HG02943 (cell line): ENCODE results near the gene PMPCA.
A peak's percentile ranks its signal among the peaks of the same experiment; 100 is the strongest.

Source experiments
- ATAC-seq: cut with Tn5 transposase; IDR thresholded peaks from one replicate; pipeline ENCODE4 v1.9.1; 2021; ENCODE audit warnings: mild to moderate bottlenecking, low read depth, moderate library complexity; ENCODE audit not compliant: unreplicated experiment

PMPCA gene

DNA sequence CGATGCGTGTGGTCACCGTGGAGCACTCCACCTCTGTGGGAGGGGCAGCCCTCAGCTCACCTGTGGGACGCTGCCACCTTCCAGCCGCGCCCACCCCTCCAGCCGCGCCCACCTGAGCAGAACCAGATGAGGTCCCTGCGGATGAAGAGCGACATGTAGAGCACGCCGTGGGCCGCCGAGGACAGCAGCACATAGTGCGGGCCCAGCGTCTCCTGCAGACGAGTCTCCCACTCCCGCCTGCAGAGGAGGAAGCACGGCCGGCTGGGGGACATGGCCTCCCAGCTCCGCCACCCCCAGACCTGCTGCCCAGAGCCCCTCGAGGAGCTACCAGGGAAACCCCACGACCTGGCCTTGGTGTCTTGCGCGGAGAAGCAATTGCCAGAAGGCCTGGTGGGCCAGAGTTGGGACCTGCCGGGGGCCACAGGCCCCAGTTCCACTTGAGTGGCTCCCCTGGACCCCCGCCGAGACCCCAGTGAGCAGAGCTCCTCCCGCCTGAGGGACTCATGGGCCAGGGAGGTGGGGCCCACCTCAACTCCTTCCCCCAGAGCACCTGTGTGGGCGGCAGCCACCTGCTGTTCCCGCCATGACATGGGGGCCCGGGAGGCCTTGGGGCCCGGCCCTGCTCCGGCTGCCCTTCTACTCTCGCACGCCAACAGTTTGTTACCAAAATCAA lies 22.7 kb downstream of the PMPCA start:
- ATAC-seq = no peak

DNA sequence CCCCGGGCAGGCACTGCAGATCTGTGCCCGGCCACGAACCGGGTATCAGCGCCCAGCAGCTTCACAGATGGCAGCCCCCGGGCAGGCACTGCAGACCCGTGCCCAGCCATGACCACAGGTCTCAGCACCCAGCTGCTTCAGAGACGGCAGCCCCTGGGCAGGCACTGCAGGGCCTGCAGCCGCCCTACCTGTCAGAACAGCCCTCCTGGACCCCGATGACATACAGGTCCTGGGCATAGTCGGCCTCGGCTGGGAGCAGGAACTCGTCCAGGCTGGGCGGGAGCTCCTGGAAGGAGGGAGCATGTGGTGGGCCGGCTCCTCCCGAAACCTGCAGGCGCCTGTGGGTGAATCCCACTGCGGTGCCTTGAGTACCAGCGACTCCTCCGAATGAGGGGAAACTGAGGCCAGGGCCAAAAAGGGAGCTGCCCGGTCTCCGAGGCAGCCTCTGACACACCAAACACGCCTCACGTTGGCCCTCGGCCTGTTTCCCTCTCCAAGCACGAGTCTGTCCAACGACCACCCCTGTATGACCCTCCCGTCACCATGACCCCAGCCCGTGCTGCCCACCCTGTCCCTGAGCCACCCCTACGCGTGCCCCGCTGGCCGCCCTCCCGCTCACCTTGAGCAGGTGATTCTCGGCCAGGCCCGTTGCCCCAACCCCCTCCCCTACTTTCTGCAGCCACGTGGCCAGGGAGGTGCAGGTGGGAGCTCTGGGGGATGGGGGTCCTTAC lies 23.6 kb downstream of the PMPCA start:
- ATAC-seq = no peak

DNA sequence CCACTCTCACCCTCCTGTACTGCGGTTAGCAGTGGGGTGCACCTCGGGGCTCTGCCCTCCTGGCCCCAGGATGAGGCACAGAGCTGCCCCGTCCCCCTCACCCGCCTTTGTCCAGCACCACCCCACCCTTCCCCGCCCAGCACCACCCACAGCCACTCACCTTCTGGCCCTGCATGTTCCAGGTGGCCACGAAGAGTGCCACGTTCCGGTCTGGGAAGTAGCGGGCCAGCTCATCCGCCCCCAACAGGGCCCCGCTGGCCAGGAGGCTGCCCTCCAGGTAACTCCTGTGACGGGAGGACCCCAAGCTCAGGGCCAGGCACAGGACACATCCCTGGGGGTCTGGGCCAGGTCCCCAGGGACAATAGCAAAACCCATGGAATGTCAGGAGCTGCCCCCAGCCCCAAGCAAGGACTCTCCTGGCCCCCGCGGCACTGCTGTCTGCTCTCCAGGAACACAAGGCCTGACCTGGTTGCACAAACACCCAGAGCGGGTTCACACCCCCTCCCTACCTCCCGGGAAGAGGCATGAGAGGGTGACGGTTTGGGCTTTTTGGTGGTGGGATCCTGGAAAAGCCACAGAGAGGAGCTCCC lies 24.2 kb downstream of the PMPCA start:
- no peak for ATAC-seq

DNA sequence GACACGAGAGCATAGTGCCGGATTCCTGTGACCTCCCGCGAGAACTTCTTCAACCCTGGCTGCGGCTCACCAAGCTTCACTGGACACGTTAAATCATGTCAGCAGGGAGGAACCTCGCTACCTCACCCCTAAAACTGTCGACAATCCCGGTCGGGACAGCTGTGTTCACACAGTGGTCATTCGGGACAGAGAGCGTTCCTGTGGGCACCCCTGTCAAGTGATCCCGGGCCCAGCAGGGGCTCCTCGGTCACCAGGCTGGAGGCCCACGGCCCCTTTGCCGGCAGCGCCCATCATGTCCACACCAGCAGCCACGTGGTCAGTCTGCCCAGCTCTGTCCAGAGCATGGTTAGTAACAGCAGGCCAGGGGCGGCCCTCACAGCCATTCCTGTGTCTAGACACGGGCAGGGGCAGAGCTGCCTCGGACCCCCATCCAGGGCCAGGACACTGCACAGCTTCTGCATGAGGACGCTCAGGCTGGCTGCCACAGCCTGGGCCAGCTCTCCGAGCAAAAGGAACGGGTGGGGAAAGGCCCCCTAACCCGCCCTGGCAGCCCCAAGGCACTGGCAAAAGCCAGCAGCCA lies 25.7 kb downstream of the PMPCA start:
- ATAC-seq = no peak

DNA sequence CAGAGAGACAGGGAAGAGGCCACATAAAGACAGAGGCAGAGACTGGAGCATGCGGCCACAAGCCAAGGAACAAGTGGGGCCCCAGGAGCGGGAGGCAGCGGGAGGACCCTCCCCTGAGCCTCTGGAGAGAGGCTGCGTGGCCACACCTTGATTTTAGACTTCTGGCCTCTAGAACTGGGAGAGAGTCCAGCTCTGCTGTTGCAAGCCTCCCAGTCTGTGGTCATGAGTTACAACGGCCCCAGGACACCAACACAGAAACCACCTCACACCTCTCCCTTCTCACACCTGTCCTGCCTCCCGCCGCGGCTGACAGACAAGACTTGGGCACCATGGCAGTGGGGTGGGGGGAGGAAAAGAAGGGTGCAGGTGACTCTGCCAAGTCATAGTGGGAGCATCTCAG lies 27.0 kb downstream of the PMPCA start:
- no peak for ATAC-seq

DNA sequence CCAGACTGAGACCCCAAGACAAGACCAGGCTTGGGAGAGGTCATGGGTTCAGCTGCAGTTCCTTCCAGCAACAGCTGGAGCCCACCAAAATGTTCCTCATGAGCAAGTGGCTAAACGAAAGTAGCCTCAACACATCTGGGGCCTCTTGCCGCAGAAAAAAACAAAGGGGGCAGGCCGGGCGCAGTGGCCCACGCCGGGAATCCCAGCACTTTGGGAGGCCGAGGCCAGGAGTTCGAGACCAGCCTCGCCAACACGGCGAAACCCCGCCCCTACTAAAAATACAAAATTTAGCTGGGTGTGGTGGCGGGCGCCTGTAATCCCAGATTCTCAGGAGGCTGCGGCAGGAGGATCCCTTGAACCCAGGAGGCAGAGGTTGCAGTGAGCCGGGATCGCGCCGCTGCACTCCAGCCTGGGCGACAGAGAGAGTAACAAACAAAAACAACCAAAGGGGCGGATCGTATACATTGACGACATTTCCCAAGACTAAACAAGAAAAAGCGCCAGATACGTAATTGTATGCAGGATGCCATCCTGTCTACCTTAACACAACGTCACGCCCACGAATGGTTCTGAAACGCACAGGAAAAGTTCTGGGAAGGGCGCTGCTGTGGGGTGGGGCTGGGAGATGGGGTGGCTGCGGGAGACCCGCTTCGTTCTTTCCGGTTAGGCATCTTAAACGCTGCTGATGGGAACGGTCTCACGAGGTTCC lies 27.5 kb downstream of the PMPCA start:
- no peak for ATAC-seq

DNA sequence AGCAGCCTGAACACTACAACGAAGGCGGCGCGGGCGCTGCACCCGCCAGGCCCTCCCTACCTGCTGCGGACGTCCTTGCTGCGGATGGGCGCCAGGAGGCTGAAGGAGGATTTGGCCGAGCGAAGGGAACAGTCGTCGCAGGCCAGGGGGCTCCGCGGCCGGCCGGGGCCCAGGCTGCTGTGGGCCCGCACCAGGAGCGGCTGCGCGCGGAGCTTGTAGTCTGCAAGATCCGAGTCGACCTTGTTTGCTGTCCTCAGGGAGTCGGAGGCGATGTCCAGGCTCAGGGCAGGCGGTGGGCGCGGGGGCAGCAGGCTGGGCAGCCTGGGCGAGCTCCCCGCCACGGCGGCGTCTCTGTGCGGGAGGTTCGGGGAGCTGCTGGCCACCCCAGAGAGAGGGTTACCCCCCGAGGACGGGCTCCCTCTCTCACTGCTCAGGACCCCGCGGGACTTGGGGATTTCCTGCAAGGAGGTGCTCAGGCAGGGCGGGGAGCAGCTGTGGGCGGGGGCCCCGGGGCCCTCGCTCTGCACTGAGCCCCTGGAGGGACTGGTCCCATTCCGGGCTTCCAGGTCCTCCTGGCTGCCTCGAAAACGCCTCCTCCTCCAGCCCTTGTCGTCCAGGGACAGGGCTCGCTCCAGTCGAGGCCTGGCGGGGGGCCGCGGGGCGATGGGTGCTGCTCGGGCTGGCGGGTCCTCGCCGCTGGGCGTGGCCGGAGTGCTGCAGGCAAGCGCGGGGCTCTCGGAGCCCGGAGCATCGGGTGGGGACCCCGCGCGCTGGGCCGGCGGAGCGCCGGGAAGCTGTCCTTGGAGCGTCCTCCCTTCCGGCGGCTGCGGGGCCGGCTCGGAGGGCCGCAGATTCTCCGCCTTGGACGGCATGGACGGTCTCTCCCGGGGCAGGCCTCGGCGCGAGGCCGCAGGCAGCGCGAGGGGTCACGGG lies 28.4 kb downstream of the PMPCA start:
- ATAC-seq = peak; percentile 28

DNA sequence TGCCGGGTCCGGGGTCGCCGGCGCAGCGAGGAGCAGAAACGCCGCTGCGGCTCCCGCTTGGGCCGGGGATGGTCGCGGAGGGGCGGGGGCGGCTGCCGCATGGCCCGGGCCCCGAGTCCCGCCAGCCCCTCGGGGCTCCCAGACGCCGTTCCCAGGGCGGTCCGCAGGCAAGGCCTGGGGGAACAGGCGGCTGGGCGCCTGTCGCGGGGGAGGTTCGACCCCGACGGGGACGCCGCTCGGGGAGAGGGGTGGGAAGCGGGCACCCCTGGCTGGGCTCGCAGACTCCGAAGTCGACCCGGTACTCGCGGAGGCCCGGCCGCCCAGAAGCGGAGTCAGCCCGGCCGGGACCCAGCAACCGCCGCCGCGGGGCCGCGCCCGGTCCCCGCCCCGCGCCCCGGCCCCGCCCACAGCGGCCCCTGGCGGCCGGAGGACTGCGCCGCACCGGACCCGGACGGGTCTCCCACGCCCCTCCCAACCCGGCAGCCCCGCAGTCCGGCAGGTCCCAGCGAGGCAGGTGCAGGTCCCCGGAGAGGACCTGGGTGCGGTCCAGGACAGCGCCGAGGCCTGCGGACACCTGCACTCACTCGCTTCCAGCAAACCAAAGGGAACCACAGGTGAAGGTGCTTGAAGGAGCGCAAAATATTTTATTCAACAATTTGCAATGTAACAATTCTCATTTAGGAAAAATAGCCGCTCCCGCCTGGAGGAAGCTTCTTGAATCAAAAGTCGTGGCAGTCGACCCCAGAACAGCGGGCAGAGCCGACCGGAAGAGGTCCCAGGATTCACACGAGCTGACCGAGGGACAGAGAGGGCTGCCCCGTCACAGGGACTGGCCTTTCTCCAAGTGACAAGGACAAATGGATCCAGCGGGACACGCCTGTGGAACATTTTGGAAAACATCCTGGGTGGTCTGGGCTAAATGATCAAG lies 29.3 kb downstream of the PMPCA start, which contains the start of gene INPP5E:
TSS of gene INPP5E (minus strand) at position 365 of the 928 bp plus-strand sequence. CDS start 426 bp downstream, outside the sequence.
- peak; percentile 53 for ATAC-seq

DNA sequence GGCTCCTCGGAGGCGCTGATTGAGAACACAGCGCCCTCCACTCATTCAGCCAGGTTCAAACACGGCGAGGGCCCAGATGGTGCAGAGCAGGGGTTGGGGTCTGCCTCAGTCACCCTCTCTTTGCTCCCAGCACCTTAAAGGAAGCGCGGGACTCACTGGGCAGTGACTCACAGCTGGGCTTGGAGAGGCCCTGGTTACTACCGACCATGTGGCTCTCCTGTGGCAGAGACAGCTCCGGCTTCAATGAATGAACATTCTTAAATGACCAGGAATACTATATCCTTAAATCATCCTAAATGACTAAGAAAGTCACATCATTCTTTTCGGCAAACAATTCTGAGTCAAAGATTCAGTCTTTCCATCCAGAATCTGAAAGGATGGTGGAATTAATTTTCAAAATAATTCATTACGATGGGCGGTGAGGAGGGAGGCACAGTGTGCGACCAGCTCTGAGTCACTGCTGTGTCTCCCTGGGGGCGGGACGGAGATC lies 30.8 kb downstream of the PMPCA start:
- ATAC-seq = no peak

DNA sequence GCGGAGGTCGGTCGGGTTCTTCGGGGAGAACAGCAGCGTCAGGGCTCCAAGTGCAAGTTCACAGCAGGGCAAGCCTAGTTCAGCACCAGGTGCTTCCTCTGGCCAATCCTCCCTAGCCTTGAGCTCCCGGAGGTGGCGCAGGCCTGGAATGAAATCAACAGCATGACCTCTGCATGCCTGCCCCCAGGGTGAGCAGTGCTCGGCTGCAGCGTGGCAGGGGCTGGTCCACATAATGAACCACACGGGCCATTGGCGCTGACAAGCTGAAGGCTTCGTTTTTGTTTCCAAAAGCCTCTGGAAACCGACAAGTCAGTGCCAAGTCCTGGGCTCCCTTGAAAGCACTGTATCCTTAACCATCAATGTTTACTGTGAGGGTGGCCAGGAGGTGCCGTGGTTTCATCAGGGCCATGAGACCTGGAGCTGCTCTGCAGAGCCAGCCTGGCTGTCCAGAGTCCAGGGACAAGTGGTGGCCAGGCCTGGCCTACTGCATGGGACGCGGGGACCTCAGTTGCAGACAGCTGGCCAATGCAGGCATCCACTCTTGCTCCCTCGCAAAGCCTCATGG lies 31.3 kb downstream of the PMPCA start:
- no peak for ATAC-seq

DNA sequence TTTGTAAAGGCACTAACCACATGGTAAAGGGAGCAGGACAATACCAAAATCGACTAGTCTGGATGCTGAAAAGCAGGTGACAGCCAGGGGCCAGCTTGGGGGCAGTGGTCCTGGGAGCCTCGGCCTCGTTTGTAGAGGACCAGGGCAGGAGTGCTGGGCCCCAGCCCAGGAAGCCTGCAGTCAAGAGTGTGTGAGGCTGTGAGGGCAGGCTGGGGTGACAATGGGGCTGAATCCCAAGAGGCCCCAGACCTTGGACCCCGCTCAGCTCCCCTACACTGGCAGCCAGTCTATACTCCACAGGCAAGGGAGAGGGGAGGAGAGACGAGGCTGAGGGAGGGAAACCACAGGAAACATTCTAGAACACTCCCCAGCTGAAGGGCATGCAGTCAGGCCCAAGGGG lies 31.8 kb downstream of the PMPCA start:
- ATAC-seq = no peak

DNA sequence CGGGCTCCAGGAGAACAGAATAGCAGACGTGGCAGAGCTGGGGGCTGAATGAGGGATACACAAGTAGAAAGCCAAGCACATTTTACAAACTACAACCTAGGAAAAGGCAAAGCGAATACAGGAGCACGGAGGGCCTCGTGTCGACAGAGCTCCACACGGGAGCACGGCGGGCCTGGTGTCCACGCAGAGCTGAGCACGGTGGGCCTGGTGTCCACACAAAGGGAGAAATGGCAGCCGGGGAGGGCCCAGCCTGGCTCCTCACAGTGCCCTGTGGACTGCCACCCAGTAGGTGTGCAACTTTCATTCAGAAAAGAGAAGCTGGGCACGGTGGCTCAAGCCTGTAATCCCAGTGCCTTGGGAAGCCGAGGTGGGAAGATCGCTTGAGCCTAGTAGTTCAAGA lies 32.6 kb downstream of the PMPCA start:
- no peak for ATAC-seq

DNA sequence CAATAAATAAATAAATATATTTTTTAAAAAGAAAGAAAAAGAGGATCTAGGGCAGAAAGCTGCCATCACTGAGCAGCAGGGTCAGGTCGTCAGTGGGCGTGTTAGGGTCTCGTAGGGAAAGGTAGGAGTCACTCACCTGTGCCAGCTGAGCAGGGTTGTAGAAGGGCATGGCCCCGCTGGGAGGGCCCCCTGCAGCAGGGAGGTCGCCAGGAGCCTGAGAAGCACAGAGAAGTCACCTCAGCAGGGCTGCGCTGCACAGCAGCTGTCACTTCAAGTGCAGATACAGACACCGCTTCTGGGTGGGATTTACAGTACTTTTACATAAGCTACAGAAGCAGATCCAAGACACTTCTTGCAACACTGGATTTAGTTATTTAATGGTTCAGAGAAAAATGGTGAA lies 33.2 kb downstream of the PMPCA start:
- ATAC-seq = no peak

DNA sequence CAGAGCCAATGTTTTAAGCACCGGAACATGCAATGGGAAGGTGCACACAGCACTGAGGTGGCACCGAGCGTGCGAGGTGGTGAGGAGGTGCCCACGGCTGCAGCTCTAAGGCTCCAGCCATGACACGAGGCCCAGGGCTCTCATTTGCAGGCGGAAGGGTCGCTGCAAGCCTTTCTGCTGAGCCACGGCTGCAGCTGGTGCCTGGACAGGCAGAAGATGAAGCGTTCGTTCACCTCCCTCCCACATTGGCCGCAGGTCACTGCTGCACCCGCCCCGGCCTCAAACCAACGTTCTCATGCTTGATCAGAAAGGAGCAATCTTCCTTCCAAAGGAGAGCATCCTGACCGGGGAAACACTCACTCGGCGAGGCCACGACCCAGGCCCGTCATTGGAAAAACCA lies 33.6 kb downstream of the PMPCA start:
- no peak for ATAC-seq

DNA sequence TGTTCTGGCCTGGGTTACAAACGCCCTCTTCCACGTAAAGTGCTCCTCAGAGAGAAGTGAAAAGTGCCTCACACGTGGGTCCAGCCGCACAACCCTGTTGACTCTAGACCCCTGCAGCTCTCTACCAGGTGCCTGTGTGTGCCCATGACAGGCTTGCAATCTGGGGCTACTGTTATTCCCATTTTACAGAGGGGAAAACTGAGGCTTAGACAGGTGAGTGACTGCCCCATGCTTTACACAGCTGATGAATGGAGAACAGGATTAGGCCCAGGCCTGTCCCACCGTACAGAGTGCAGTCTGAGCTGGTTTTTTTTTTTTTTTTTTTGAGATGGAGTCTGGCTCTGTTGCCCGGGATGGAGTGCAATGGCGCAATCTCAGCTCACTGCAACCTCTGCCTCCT lies 35.3 kb downstream of the PMPCA start:
- ATAC-seq = no peak

DNA sequence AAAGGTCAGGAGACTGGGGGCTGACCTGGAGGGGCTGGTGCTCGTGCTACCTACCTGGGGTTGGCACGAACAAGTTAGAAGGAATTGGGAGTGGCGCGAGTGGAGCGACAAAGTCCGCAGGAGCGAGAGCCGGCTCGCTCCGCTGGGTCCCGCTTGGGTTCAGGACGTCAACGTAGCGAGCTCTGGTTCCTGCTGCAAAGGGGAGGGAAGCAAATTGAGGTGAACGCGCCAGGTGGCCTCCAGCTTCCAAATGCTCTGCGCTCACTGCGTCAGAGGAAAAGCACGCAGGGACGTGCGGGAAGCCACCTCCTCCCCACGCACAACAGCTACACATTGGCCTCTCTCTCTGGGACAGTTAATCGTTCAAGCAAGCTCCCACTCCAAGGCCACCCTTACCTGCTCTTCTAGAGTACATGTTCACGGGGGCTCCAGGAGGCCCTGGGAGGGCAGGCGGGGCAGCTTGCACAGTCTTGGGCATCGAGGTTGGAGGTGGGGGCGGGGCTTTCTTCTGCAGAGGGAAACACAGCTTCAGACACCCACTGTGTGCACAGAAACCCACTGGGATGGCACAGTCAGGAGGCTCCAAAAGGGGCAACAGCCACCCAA lies 36.8 kb downstream of the PMPCA start:
- ATAC-seq = no peak

DNA sequence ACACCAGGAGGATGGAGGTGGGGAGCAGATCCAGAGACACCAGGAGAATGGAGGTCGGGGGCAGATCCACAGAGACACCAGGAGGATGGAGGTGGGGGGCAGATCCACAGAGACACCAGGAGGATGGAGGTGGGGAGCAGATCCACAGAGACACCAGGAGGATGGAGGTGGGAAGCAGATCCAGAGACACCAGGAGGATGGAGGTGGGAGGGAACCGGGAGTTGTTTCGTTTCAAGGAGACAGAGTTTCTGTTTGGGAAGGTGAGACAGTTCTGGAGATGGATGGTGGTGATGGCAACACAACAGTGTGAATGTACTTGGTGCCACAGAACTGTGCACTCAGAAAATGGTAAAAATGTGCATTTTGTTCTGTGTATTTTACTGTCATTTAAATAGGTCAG lies 38.2 kb downstream of the PMPCA start:
- no peak for ATAC-seq
